ENCODE data around the gene COL5A1.

The COL5A1 gene

DNA sequence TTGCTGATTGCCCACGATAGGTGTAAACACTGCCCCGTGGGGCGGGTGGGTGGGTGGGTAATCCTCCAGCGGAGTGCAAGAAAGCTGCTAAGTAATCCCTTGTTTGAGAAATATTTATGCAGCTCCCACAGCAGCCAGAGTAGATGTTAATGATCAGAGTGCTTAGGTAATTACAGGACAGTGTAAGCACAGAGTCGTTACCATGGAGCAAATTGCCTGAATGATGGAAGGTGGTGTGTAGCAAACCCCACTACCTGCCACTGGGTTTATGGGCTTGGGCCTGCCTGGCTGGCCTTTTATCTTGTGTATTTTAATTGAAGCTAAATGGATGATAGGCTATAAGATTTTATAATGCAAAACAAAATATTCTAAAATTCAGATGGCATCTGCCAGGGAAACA, 110.0 kb downstream of the COL5A1 start:
- Histone ChIP-seq H3K9ac (ENCODE audit: low read length) (no peak overlapping the region), H2BK5ac (ENCODE audit: low read depth, low read length, poor library complexity, severe bottlenecking) (no peak overlapping the region), H2AFZ (ENCODE audit: low read depth, low read length) (no peak overlapping the region), H3K14ac (ENCODE audit: low read length in 2 of 2) (no peak overlapping the region), H2AK5ac (ENCODE audit: low read length, severe bottlenecking) (no peak overlapping the region), H3K4ac (ENCODE audit: low read depth in 1 of 2, low read length in 2 of 2) (no peak overlapping the region), H3K36me3 (ENCODE audit: control insufficient read depth in 1 of 2, insufficient read depth in 2 of 2, low read depth in 1 of 2, low read length in 2 of 2) (peaks cover 83 to 87% of the 10 kb centered on the region in 2 experiments), H3K4me3 (ENCODE audit: insufficient read depth in 1 of 2, low read depth in 1 of 2, low read length in 2 of 2) (no peak overlapping the region), H3K27me3 (ENCODE audit: control insufficient read depth in 1 of 2, insufficient read depth in 1 of 2, low read length in 2 of 2) (no peaks in the 10 kb centered on the region), H2BK120ac (ENCODE audit: low read depth, low read length) (no peak overlapping the region), H4K91ac (ENCODE audit: low read length) (no peak overlapping the region), H3K4me1 (ENCODE audit: control insufficient read depth, insufficient read depth, low read depth, low read length) (no peaks in the 10 kb centered on the region), H3K27ac (ENCODE audit: low read length, poor library complexity, severe bottlenecking) (no peak overlapping the region), H3K79me1 (replicated peaks; ENCODE audit: low read length, poor library complexity, severe bottlenecking) (peaks cover 10% of the 10 kb centered on the region), H2BK15ac (ENCODE audit: low read depth, poor library complexity, severe bottlenecking) (no peak overlapping the region), H3K9me3 (ENCODE audit: control insufficient read depth, low read length) (no peaks in the 10 kb centered on the region), H3K18ac (ENCODE audit: low read depth in 1 of 2, low read length in 2 of 2) (no peak overlapping the region), H3K23ac (ENCODE audit: low read length in 2 of 2) (no peak overlapping the region), H3K4me2 (ENCODE audit: low read length, poor library complexity, severe bottlenecking) (no peak overlapping the region), H2BK12ac (ENCODE audit: low read length in 2 of 2) (no peak overlapping the region), H4K8ac (ENCODE audit: low read length) (no peak overlapping the region)
- no peak for DNase-seq
- WGBS = 86% methylated on average over 5 of the region's 5 CpGs

DNA sequence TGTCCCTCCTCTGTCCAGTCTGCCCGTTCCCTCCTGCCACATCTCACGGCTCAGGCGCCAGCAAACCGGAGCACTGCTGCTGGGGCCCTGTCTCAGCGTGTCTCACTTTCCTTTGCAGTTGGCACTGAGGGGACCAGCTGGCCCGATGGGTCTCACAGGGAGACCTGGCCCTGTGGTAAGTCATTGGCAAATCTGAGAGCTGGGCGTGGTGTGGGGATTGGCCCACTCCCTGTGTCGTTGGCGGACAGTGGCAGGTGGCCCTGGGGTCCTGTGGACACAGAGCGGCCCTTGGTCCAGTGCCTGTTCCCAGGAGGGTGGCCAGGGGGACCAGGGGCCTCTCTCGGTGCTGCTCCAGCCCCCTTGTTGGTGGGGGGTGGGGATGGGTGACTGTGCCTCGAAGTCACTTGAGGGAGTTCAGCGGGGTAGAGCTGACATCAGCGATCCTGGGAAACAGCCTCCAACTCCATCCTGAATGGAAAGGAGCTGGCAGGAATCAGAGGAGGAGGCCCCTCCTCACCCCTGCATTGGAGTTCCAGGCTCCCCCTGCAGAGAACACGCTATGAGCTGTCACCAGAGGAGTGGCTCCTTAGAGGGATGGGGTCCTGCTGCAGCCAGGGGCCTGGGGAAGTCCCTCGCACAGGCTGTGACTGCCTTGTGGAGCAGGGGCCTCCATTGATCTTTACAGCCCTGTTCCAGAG, 111.0 kb downstream of the COL5A1 start:
- Histone ChIP-seq H2AK5ac (ENCODE audit: low read length, severe bottlenecking) (no peak overlapping the region), H2BK12ac (ENCODE audit: low read length in 2 of 2) (no peak overlapping the region)
- 90% methylated on average over 16 of the region's 16 CpGs for WGBS

GRCh38 chr9:134753191-134753590, 111.6 kb downstream of the COL5A1 start:
- Histone ChIP-seq H3K18ac (ENCODE audit: low read depth in 1 of 2, low read length in 2 of 2) (peak overlapping the region in 1 of 2 experiments; percentile 4), H2BK12ac (ENCODE audit: low read length in 2 of 2) (no peak overlapping the region), H3K14ac (ENCODE audit: low read length in 2 of 2) (no peak overlapping the region), H2BK15ac (ENCODE audit: low read depth, poor library complexity, severe bottlenecking) (no peak overlapping the region), H3K4ac (ENCODE audit: low read depth in 1 of 2, low read length in 2 of 2) (no peak overlapping the region), H2BK120ac (ENCODE audit: low read depth, low read length) (no peak overlapping the region), H3K9me3 (ENCODE audit: control insufficient read depth, low read length) (no peaks in the 10 kb centered on the region), H3K27me3 (ENCODE audit: control insufficient read depth in 1 of 2, insufficient read depth in 1 of 2, low read length in 2 of 2) (no peaks in the 10 kb centered on the region), H3K4me1 (ENCODE audit: control insufficient read depth, insufficient read depth, low read depth, low read length) (no peaks in the 10 kb centered on the region), H4K8ac (ENCODE audit: low read length) (no peak overlapping the region), H3K4me3 (ENCODE audit: insufficient read depth in 1 of 2, low read depth in 1 of 2, low read length in 2 of 2) (no peak overlapping the region), H3K4me2 (ENCODE audit: low read length, poor library complexity, severe bottlenecking) (no peak overlapping the region), H2BK5ac (ENCODE audit: low read depth, low read length, poor library complexity, severe bottlenecking) (no peak overlapping the region), H3K79me1 (replicated peaks; ENCODE audit: low read length, poor library complexity, severe bottlenecking) (peaks cover 10% of the 10 kb centered on the region), H3K36me3 (ENCODE audit: control insufficient read depth in 1 of 2, insufficient read depth in 2 of 2, low read depth in 1 of 2, low read length in 2 of 2) (peaks cover 83 to 87% of the 10 kb centered on the region in 2 experiments), H3K27ac (ENCODE audit: low read length, poor library complexity, severe bottlenecking) (no peak overlapping the region), H3K23ac (ENCODE audit: low read length in 2 of 2) (no peak overlapping the region), H2AK5ac (ENCODE audit: low read length, severe bottlenecking) (no peak overlapping the region), H4K91ac (ENCODE audit: low read length) (no peak overlapping the region), H3K9ac (ENCODE audit: low read length) (no peak overlapping the region), H2AFZ (ENCODE audit: low read depth, low read length) (no peak overlapping the region)
- WGBS = 97% methylated on average over 11 of the region's 11 CpGs
- no peak for DNase-seq

More for the DNA sequence above, 111.0 kb downstream of the COL5A1 start:
- no peak overlapping the region for H3K4me3 ChIP-seq (ENCODE audit: insufficient read depth in 1 of 2, low read depth in 1 of 2, low read length in 2 of 2)
- H4K8ac ChIP-seq (ENCODE audit: low read length) = no peak overlapping the region
- H3K4me1 ChIP-seq (ENCODE audit: control insufficient read depth, insufficient read depth, low read depth, low read length) = no peaks in the 10 kb centered on the region
- no peak overlapping the region for H2BK5ac ChIP-seq (ENCODE audit: low read depth, low read length, poor library complexity, severe bottlenecking)
- H2BK120ac ChIP-seq (ENCODE audit: low read depth, low read length) = no peak overlapping the region
- no peaks in the 10 kb centered on the region for H3K9me3 ChIP-seq (ENCODE audit: control insufficient read depth, low read length)
- H3K9ac ChIP-seq (ENCODE audit: low read length) = no peak overlapping the region
- H3K27me3 ChIP-seq (ENCODE audit: control insufficient read depth in 1 of 2, insufficient read depth in 1 of 2, low read length in 2 of 2) = no peaks in the 10 kb centered on the region
- peak overlapping the region in 1 of 2 experiments; percentile 9 for H3K14ac ChIP-seq (ENCODE audit: low read length in 2 of 2)
- no peak overlapping the region for H2BK15ac ChIP-seq (ENCODE audit: low read depth, poor library complexity, severe bottlenecking)
- H3K4me2 ChIP-seq (ENCODE audit: low read length, poor library complexity, severe bottlenecking) = no peak overlapping the region
- peaks cover 10% of the 10 kb centered on the region for H3K79me1 ChIP-seq (replicated peaks; ENCODE audit: low read length, poor library complexity, severe bottlenecking)
- no peak overlapping the region for H4K91ac ChIP-seq (ENCODE audit: low read length)
- peak overlapping the region in 1 of 2 experiments; percentile 77 for H3K23ac ChIP-seq (ENCODE audit: low read length in 2 of 2)
- H3K36me3 ChIP-seq (ENCODE audit: control insufficient read depth in 1 of 2, insufficient read depth in 2 of 2, low read depth in 1 of 2, low read length in 2 of 2) = peaks cover 83 to 87% of the 10 kb centered on the region in 2 experiments
- DNase-seq = no peak
- H3K27ac ChIP-seq (ENCODE audit: low read length, poor library complexity, severe bottlenecking) = no peak overlapping the region
- no peak overlapping the region for H2AFZ ChIP-seq (ENCODE audit: low read depth, low read length)
- peak overlapping the region in 1 of 2 experiments; percentile 4 for H3K18ac ChIP-seq (ENCODE audit: low read depth in 1 of 2, low read length in 2 of 2)
- no peak overlapping the region for H3K4ac ChIP-seq (ENCODE audit: low read depth in 1 of 2, low read length in 2 of 2)

DNA sequence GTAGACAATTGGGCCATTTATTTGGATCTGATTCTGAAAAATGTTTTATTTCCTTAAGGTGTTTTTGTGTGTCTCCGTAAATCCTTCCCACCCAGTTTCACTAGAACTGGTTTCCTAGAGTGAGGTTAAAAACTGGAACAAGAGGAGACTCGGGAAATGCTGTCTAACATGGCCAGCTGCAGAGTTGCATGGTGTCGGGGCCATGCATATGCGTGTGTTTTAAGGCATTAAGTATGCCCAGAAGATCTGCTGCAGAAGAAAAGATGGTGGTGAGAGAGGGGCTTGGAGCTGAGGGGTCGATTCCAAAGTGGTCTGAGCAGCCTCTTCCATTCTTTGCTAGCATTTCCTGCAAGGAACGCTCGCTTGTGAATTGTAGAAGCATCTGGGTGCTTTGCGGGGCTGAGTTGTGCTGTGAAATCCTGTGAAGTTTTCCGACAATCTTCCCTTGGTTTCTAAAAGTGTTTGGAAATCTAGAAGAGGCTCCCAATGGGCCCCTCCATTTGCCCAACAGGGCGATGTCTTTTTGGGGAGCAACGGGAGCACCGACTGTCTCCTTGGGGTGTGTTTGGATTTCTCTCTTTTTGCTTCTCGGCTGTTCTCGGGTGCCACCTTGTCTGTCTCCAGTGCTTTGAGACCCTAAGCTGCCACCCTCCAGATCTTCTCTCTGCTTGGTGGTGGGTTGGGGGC, 113.8 kb downstream of the COL5A1 start:
- Histone ChIP-seq H3K9me3 (ENCODE audit: control insufficient read depth, low read length) (no peaks in the 10 kb centered on the region), H4K91ac (ENCODE audit: low read length) (no peak overlapping the region), H2AFZ (ENCODE audit: low read depth, low read length) (no peak overlapping the region), H3K4ac (ENCODE audit: low read depth in 1 of 2, low read length in 2 of 2) (no peak overlapping the region), H4K8ac (ENCODE audit: low read length) (no peak overlapping the region), H2BK12ac (ENCODE audit: low read length in 2 of 2) (no peak overlapping the region), H2BK15ac (ENCODE audit: low read depth, poor library complexity, severe bottlenecking) (no peak overlapping the region), H2BK5ac (ENCODE audit: low read depth, low read length, poor library complexity, severe bottlenecking) (no peak overlapping the region), H3K9ac (ENCODE audit: low read length) (no peak overlapping the region), H3K18ac (ENCODE audit: low read depth in 1 of 2, low read length in 2 of 2) (no peak overlapping the region), H3K4me2 (ENCODE audit: low read length, poor library complexity, severe bottlenecking) (no peak overlapping the region), H2AK5ac (ENCODE audit: low read length, severe bottlenecking) (no peak overlapping the region), H3K4me1 (ENCODE audit: control insufficient read depth, insufficient read depth, low read depth, low read length) (no peaks in the 10 kb centered on the region), H3K14ac (ENCODE audit: low read length in 2 of 2) (no peak overlapping the region), H3K27ac (ENCODE audit: low read length, poor library complexity, severe bottlenecking) (no peak overlapping the region), H3K4me3 (ENCODE audit: insufficient read depth in 1 of 2, low read depth in 1 of 2, low read length in 2 of 2) (no peak overlapping the region), H3K27me3 (ENCODE audit: control insufficient read depth in 1 of 2, insufficient read depth in 1 of 2, low read length in 2 of 2) (no peaks in the 10 kb centered on the region), H3K23ac (ENCODE audit: low read length in 2 of 2) (no peak overlapping the region), H3K79me1 (replicated peaks; ENCODE audit: low read length, poor library complexity, severe bottlenecking) (peaks cover 10% of the 10 kb centered on the region), H2BK120ac (ENCODE audit: low read depth, low read length) (no peak overlapping the region), H3K36me3 (ENCODE audit: control insufficient read depth in 1 of 2, insufficient read depth in 2 of 2, low read depth in 1 of 2, low read length in 2 of 2) (peaks cover 82 to 95% of the 10 kb centered on the region in 2 experiments)
- no peak for DNase-seq
- WGBS = 92% methylated on average over 14 of the region's 14 CpGs

Data from mesenchymal stem cell (in vitro differentiated cells and primary cell).